22Rv1 (cell line): ENCODE data around the gene CPA5.

Experiments used
- H3K27ac ChIP-seq: fragments of 450-650 bp; 2 replicates; pipeline ENCODE4 v1.5.1; 2017
- CTCF ChIP-seq: fragments of 450-650 bp; IDR thresholded peaks from 2 replicates; pipeline ENCODE4 v1.5.1; 2017; ENCODE audit warnings: mild to moderate bottlenecking
- ZFX ChIP-seq: fragments of 450-650 bp; IDR thresholded peaks from 2 replicates; pipeline ENCODE4 v1.6.1; 2017; ENCODE audit warnings: antibody characterized with exemption, borderline replicate concordance

Gene CPA5

GRCh38 chr7:130393841-130394411 lies 49.3 kb downstream of the CPA5 start:
- H3K27ac ChIP-seq, result no peak overlapping the region
- TF ChIP-seq ZFX (no peak), CTCF (no peak)

- no peak overlapping the region for H3K27ac ChIP-seq
- TF ChIP-seq CTCF (no peak), ZFX (no peak)
Observed at GRCh38 chr7:130394421-130395195, 50.0 kb downstream of the CPA5 start.

- TF ChIP-seq ZFX, result no peak
- no peak for TF ChIP-seq CTCF
Observed at GRCh38 chr7:130395421-130395820, 50.8 kb downstream of the CPA5 start.

GRCh38 chr7:130396109-130396508 lies 51.5 kb downstream of the CPA5 start:
- no peak overlapping the region for H3K27ac ChIP-seq
- no peak for TF ChIP-seq ZFX
- no peak for TF ChIP-seq CTCF

More at GRCh38 chr7:130395421-130395820, 50.8 kb downstream of the CPA5 start:
- H3K27ac ChIP-seq, result no peak overlapping the region

GRCh38 chr7:130397051-130397757 lies 52.6 kb downstream of the CPA5 start:
- no peak overlapping the region for H3K27ac ChIP-seq
- no peak for TF ChIP-seq CTCF
- no peak for TF ChIP-seq ZFX

- no peak overlapping the region for H3K27ac ChIP-seq
- no peak for TF ChIP-seq CTCF
- no peak for TF ChIP-seq ZFX
Observed at GRCh38 chr7:130397758-130398073, 53.1 kb downstream of the CPA5 start.

GRCh38 chr7:130398526-130399090 lies 54.0 kb downstream of the CPA5 start:
- no peak for TF ChIP-seq CTCF
- TF ChIP-seq ZFX, result no peak
- H3K27ac ChIP-seq, result no peak overlapping the region
